Mesothelial cell of epicardium (in vitro differentiated cells): Measurements from ENCODE around the gene RERE. TPM values are rescaled to one million over a fixed set of nuclear protein-coding genes. Genes with fewer than 3 reads are reported as not detected.
"Not testable (repeated sequence)": the region's sequence is repeated elsewhere in the genome, so short reads cannot be mapped to it uniquely, and the experiment has no call there.

Source experiments
- DNase-seq, 2 experiments: peaks; one replicate each; pipeline ENCODE4 v3.0.0; 2021; ENCODE audit warnings: low spot score in 2 of 2; ENCODE audit not compliant: unreplicated experiment in 2 of 2
- H3K27ac Mint-ChIP-seq: 2 replicates; pipeline ENCODE4 v1.8.0; 2021; ENCODE audit warnings: mixed read lengths
- H3K27me3 Mint-ChIP-seq: 2 replicates; pipeline ENCODE4 v1.8.0; 2021; ENCODE audit warnings: low read depth, mixed read lengths
- H3K36me3 Mint-ChIP-seq: 2 replicates; pipeline ENCODE4 v1.8.0; 2021; ENCODE audit warnings: mixed read lengths
- H3K4me1 Mint-ChIP-seq: 2 replicates; pipeline ENCODE4 v1.8.0; 2021; ENCODE audit warnings: mixed read lengths
- H3K4me3 Mint-ChIP-seq: 2 replicates; pipeline ENCODE4 v1.8.0; 2021; ENCODE audit warnings: mild to moderate bottlenecking, moderate library complexity, mixed read lengths
- H3K9me3 Mint-ChIP-seq: 2 replicates; pipeline ENCODE4 v1.8.0; 2021; ENCODE audit warnings: mixed read lengths
- CTCF ChIP-seq: fragments of 200-600 bp; sonication (generic); IDR thresholded peaks from one replicate; pipeline ENCODE4 v1.5.0; 2021; ENCODE audit warnings: antibody characterized with exemption; ENCODE audit not compliant: unreplicated experiment
- total RNA-seq: library from RNA; stranded (reverse); gene quantifications from 3 replicates; pipeline ENCODE4 v1.2.1, GENCODE V29; 2021

The RERE gene
- total RNA-seq, 1 donor from 2014 or later: 187 TPM

DNA sequence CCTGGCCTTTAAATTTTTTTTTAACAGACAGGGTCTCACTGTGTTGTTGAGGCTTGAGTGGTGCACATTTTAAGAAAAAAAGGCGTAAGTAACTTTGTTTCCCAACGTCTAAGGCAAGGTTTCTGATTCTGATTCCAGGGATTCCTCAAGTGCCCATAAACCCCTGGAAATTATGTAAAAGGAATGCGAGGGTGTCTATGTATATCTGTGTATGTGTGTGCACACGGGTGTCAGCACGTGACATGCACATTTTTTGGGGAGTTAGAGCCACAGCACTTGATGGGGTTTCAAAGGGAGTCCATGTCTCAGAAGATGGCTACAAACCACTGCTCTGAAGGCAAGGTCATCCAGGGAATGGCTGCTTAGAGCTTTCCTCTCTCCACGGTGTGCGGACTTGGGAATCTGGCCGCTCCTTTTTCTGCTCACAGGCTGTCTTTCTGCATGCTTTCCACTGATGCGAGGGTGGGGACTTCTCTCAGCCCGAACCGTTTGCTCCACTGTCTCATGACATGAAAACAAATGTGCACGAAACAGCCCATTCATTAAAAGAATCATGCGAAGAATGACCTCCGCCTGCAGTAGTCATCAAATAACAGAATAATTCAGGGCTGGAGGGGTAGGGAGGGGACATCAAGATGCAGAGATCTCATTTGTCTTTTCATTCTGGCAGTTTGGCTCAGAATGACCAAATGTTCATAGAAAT lies 18.7 kb upstream of the RERE start:
- peaks cover 4% of the 10 kb centered on the region for H3K9me3 Mint-ChIP-seq
- peaks cover 13% of the 10 kb centered on the region for H3K4me1 Mint-ChIP-seq
- no peaks in the 10 kb centered on the region for H3K36me3 Mint-ChIP-seq
- H3K4me3 Mint-ChIP-seq: no peak overlapping the region
- no peak for TF ChIP-seq CTCF
- no peaks in the 10 kb centered on the region for H3K27me3 Mint-ChIP-seq
- H3K27ac Mint-ChIP-seq: peak overlapping the region; percentile 33
- DNase-seq: no peak

- Mint-ChIP-seq H3K36me3 (no peaks in the 10 kb centered on the region), H3K9me3 (no peaks in the 10 kb centered on the region), H3K27ac (no peak overlapping the region), H3K27me3 (no peaks in the 10 kb centered on the region), H3K4me3 (no peak overlapping the region), H3K4me1 (peaks cover 16% of the 10 kb centered on the region)
- peak; percentile 49 for TF ChIP-seq CTCF
- DNase-seq: no peak
Measured at GRCh38 chr1:8831340-8831739, 13.9 kb upstream of the RERE start.

DNA sequence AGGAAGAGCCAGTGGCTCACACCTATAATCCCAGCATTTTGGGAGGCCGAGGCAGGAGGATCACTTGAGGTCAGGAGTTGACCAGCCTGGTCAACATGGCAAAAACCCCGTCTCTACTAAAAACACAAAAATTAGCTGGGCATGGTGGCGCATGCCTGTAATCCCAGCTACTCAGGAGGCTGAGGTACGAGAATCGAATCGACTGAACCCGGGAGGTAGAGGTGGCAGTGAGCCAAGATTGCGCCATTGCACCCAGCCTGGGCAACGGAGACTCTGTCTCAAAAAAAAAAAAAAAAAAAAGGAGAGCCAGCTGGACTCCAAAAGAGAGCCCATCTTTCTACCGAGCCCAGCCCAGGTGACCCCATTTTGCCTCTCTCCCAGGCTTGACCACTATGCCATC lies 13.3 kb upstream of the RERE start:
- not testable (repeated sequence) for H3K4me3 Mint-ChIP-seq, H3K27ac Mint-ChIP-seq, DNase-seq, H3K36me3 Mint-ChIP-seq, H3K9me3 Mint-ChIP-seq, H3K27me3 Mint-ChIP-seq
- peaks cover 13% of the 10 kb centered on the region for H3K4me1 Mint-ChIP-seq

GRCh38 chr1:8825985-8826481 lies 8.6 kb upstream of the RERE start:
- Mint-ChIP-seq H3K9me3 (no peaks in the 10 kb centered on the region), H3K4me1 (peaks cover 37% of the 10 kb centered on the region), H3K27me3 (no peaks in the 10 kb centered on the region), H3K36me3 (no peaks in the 10 kb centered on the region), H3K27ac (no peak overlapping the region), H3K4me3 (no peak overlapping the region)
- TF ChIP-seq CTCF: no peak
- DNase-seq: no peak

DNA sequence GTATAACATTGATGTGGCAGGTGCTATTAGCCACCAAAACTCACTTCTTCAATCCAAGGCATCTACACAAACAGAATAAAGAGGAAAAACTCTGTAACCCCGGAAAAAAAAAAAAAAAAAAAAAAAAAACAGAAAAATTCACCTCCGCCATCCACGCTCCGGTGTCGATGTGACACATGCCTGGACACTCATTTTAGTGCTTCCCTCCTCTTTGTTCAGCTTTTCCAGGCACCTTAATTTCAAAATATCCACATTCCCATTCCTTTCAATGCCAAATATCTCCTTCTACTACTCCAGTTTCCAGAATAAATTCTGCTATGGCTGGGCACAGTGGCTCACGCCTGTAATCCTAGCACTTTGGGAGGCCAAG lies 5.8 kb upstream of the RERE start:
- Mint-ChIP-seq H3K36me3 (no peaks in the 10 kb centered on the region), H3K9me3 (no peaks in the 10 kb centered on the region), H3K27ac (peak overlapping the region; percentile 76), H3K4me1 (peaks cover 35% of the 10 kb centered on the region), H3K4me3 (no peak overlapping the region), H3K27me3 (no peaks in the 10 kb centered on the region)
- TF ChIP-seq CTCF: no peak
- no peak for DNase-seq

DNA sequence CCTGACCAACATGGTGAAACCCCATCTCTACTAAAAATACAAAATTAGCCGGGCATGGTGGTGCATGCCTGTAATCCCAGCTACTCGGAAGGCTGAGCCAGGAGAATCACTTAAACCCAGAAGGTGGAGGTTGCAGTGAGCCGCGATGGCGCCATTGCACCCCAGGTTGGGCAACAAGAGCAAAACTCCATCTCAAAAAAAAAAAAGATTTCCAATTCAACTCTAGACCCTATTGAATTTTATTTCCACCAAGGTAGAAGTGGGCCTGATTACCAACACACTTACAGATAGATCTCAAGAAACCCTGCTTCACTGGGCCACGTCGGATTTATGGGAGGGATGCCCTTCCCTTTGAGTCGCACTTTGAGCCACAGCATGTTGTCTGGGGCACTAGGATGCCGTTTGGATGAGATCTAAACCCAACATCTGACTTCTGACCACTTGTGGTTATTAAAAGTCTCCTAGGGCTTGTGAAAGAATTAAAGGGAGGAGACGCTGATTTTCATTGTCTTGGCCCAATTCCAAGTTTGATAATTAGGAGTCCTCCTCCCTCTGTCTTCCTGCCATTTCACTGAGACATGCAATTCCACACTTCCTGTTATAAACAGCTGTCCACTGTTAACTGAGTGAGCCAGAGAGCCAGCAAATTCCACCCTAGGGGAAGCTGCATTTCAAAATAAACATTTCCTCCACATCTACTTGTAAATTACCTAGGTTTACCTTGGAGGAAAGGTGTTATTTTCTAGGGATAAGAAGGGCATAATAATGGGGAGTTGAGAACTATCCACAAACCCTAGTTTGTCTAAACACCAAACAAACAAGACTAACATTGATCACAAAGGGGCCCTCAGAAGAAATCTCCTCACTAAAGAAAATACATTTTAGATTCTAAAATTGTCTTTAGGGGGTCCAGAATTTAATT lies 5.2 kb upstream of the RERE start:
- H3K9me3 Mint-ChIP-seq: no peaks in the 10 kb centered on the region
- no peaks in the 10 kb centered on the region for H3K27me3 Mint-ChIP-seq
- H3K27ac Mint-ChIP-seq: peak overlapping the region; percentile 76
- no peaks in the 10 kb centered on the region for H3K36me3 Mint-ChIP-seq
- no peak for TF ChIP-seq CTCF
- peaks cover 38% of the 10 kb centered on the region for H3K4me1 Mint-ChIP-seq
- H3K4me3 Mint-ChIP-seq: peak overlapping the region; percentile 2
- no peak for DNase-seq
